Middle frontal gyrus (tissue), 1 donor: ENCODE data around the gene ATIC.
"Not testable (repeated sequence)": the region's sequence is repeated elsewhere in the genome, so short reads cannot be mapped to it uniquely, and the experiment has no call there.

ENCODE experiments used
- DNase-seq: peaks from one replicate; pipeline ENCODE4 v3.0.0-alpha.2; 2015; ENCODE audit warnings: low spot score; ENCODE audit errors: extremely low spot score

ATIC gene

GRCh38 chr2:215315301-215315700 is 3.4 kb downstream of the ATIC start:
- DNase-seq = no peak

GRCh38 chr2:215316336-215316735 is 4.5 kb downstream of the ATIC start:
- DNase-seq = no peak

- no peak for DNase-seq
These were observed 7.6 kb downstream of the ATIC start for GRCh38 chr2:215319500-215319899.

GRCh38 chr2:215320102-215320501 is 8.2 kb downstream of the ATIC start:
- no peak for DNase-seq

GRCh38 chr2:215320679-215321078 is 8.8 kb downstream of the ATIC start:
- no peak for DNase-seq

GRCh38 chr2:215324811-215325210 is 13.0 kb downstream of the ATIC start:
- no peak for DNase-seq

GRCh38 chr2:215328066-215328465 is 16.2 kb downstream of the ATIC start:
- DNase-seq = no peak

GRCh38 chr2:215332872-215333595 is 21.2 kb downstream of the ATIC start:
- no peak for DNase-seq

- DNase-seq = no peak
These were observed 27.2 kb downstream of the ATIC start for GRCh38 chr2:215338883-215339679.

- no peak for DNase-seq
These were observed 36.0 kb downstream of the ATIC start for GRCh38 chr2:215347878-215348277.

- DNase-seq = no peak
These were observed 40.7 kb downstream of the ATIC start for GRCh38 chr2:215352602-215353001.

GRCh38 chr2:215354771-215355695 is 43.2 kb downstream of the ATIC start:
- DNase-seq = no peak

GRCh38 chr2:215355801-215356200 is 43.9 kb downstream of the ATIC start:
- no peak for DNase-seq

GRCh38 chr2:215356334-215356947 is 44.6 kb downstream of the ATIC start:
- DNase-seq = no peak

- peak; percentile 16 for DNase-seq
These were observed 45.1 kb downstream of the ATIC start for GRCh38 chr2:215356948-215357461.

GRCh38 chr2:215357660-215358059 is 45.8 kb downstream of the ATIC start:
- no peak for DNase-seq

GRCh38 chr2:215358312-215358845 is 46.5 kb downstream of the ATIC start:
- DNase-seq = no peak

- no peak for DNase-seq
These were observed 47.2 kb downstream of the ATIC start for GRCh38 chr2:215358891-215359575.

- no peak for DNase-seq
These were observed 47.7 kb downstream of the ATIC start for GRCh38 chr2:215359576-215359922.

GRCh38 chr2:215360059-215360458 is 48.2 kb downstream of the ATIC start:
- DNase-seq = not testable (repeated sequence)
